Activated CD8-positive, alpha-beta T cell treated with anti-CD3 and anti-CD28 coated beads for 36 hours (primary cell): Measurements from ENCODE around the gene TPP1. TPM values are rescaled to one million over a fixed set of nuclear protein-coding genes. Genes with fewer than 3 reads are reported as not detected.

Experiments
- ATAC-seq: fragments of 200-7000 bp; cut with Tn5 transposase; one replicate; pipeline ENCODE4 v1.10.0; 2021; ENCODE audit warnings: mild to moderate bottlenecking, moderate library complexity
- CTCF ChIA-PET: fragments of 350-600 bp; sonication (Branson Sonifier 250); formaldehyde crosslinking; loops from one replicate; lab custom pipeline; 2021; ENCODE audit warnings: antibody characterized with exemption; lab: Charles Lee
- POLR2A ChIA-PET: fragments of 350-600 bp; sonication (Branson Sonifier 250); formaldehyde crosslinking; loops from one replicate; lab custom pipeline; 2021; ENCODE audit warnings: antibody characterized with exemption; lab: Charles Lee
- DNase-seq: peaks from one replicate; pipeline ENCODE4 v3.0.0-alpha.2; 2020
- H3K27ac Mint-ChIP-seq: one replicate; pipeline ENCODE4 v1.8.0; 2021; ENCODE audit warnings: mild to moderate bottlenecking, mixed read lengths
- H3K27me3 Mint-ChIP-seq: one replicate; pipeline ENCODE4 v1.8.0; 2021; ENCODE audit warnings: mixed read lengths
- H3K36me3 Mint-ChIP-seq: one replicate; pipeline ENCODE4 v1.8.0; 2021; ENCODE audit warnings: low read depth, mixed read lengths
- H3K4me1 Mint-ChIP-seq: one replicate; pipeline ENCODE4 v1.8.0; 2021; ENCODE audit warnings: low read depth, mixed read lengths
- H3K4me3 Mint-ChIP-seq: one replicate; pipeline ENCODE4 v1.8.0; 2021; ENCODE audit warnings: mild to moderate bottlenecking, moderate library complexity, mixed read lengths
- H3K9me3 Mint-ChIP-seq: one replicate; pipeline ENCODE4 v1.8.0; 2021; ENCODE audit warnings: mixed read lengths
- intact Hi-C: fragments of 100-400 bp; cut with micrococcal nuclease; formaldehyde crosslinking; loops from one replicate; pipeline ENCODE4 v1.10.0; 2022
- total RNA-seq, 2 experiments: library from RNA; stranded (reverse); gene quantifications; one replicate each; pipeline ENCODE4 v1.2.3, GENCODE V29; 2021
- TF ChIP-seq, protein P1 (sequence below): fragments of 200-600 bp; IDR thresholded peaks from one replicate; pipeline ENCODE4 v1.8.0; 2022; ENCODE audit warnings: antibody characterized with exemption, mild to moderate bottlenecking

TPP1 gene
- total RNA-seq, 2 experiments from 2014 or later, result 28.1 to 31.4 TPM

DNA sequence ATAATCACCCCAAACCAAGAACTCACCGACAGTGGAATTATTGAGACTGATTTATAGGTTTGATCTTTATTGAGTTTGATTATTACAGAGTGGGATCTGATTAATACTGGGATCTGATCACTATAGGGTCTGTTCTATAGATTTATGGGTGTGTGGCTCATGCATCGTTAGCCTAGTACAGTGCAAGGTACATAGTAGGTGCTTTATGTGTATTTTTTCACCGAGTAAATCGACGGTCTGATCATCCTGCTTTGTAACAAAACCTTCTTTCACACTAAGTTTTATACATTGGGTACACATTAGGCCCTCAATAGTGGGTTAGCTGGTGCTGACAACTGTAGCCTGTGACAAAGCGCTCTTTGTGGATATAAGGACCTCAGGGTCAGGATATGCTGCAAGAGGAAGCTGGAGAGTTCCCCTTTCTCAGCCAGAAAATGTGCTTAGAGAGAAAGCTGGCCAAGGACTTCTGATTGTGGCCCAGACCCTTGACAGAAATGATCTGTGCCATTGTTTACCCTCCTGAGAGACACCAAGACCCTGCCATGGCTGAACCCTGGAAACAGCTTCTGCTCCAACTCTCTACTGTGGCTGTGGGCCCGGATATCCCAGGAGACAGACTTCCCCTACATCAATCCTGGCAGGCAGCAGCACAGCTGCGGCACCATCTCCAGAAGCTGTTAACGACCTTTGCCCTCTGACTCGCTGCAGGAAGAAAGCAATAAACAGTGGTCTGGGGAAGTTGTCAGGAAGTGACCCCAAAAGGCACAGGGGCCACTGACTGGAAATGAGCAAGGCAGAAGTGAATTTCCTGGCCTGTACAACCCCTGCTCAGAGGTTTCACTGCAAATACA is 16.1 kb upstream of the TPP1 start:
- POLR2A ChIA-PET, result interaction anchor here (0.9 to 1.6 kb wide), 3 partner anchors 16 to 40 kb away, joined by 3 to 4 read pairs (median 3); partner anchors contain the start of gene TPP1
- Mint-ChIP-seq H3K27ac (no peak overlapping the region), H3K4me3 (no peak overlapping the region), H3K4me1 (peaks cover 5% of the 10 kb centered on the region), H3K9me3 (no peaks in the 10 kb centered on the region), H3K36me3 (peaks cover 3% of the 10 kb centered on the region), H3K27me3 (no peaks in the 10 kb centered on the region)
- CTCF ChIA-PET, result interaction anchor here (1.2 kb wide), 1 partner anchor 16 kb away, joined by 3 read pairs; the partner anchor contains the start of gene TPP1
- TF ChIP-seq, protein P1, sequence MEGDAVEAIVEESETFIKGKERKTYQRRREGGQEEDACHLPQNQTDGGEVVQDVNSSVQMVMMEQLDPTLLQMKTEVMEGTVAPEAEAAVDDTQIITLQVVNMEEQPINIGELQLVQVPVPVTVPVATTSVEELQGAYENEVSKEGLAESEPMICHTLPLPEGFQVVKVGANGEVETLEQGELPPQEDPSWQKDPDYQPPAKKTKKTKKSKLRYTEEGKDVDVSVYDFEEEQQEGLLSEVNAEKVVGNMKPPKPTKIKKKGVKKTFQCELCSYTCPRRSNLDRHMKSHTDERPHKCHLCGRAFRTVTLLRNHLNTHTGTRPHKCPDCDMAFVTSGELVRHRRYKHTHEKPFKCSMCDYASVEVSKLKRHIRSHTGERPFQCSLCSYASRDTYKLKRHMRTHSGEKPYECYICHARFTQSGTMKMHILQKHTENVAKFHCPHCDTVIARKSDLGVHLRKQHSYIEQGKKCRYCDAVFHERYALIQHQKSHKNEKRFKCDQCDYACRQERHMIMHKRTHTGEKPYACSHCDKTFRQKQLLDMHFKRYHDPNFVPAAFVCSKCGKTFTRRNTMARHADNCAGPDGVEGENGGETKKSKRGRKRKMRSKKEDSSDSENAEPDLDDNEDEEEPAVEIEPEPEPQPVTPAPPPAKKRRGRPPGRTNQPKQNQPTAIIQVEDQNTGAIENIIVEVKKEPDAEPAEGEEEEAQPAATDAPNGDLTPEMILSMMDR, result no peak
- intact Hi-C loops, result no loop called here
- DNase-seq (no peak), ATAC-seq (no peak)

DNA sequence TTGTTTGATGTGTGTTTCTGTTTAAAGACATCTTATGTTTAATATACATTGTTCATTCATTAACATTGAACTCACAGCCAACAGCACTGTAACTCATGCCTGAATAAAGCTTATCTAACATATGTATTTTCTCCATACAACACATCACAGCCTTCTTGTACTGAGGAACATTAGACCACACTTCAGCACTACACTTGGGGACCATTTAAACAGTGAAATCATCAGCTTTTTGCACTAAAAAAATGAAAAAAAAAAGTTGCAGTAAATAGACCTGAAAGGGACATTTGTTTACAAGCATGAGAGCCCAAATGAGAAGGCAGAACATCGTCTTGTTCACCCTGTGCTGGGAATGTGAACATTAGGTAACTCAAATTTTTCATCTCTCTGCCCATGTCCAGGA is 15.3 kb upstream of the TPP1 start:
- TF ChIP-seq, protein P1, result no peak
- DNase-seq (no peak), ATAC-seq (no peak)
- Mint-ChIP-seq H3K9me3 (no peaks in the 10 kb centered on the region), H3K4me3 (no peak overlapping the region), H3K27ac (peak overlapping the region; percentile 40), H3K27me3 (no peaks in the 10 kb centered on the region), H3K36me3 (peaks cover 3% of the 10 kb centered on the region), H3K4me1 (peaks cover 5% of the 10 kb centered on the region)
- intact Hi-C loops, result no loop called here
- ChIA-PET CTCF (interaction anchor here (0.8 to 0.9 kb wide), 2 partner anchors 13 to 49 kb away, joined by 3 read pairs; partner anchors contain the start of gene MRPL17), POLR2A (interaction anchor here (1.6 kb wide), 1 partner anchor 40 kb away, joined by 3 read pairs; no protein-coding TSS in a partner anchor)

DNA sequence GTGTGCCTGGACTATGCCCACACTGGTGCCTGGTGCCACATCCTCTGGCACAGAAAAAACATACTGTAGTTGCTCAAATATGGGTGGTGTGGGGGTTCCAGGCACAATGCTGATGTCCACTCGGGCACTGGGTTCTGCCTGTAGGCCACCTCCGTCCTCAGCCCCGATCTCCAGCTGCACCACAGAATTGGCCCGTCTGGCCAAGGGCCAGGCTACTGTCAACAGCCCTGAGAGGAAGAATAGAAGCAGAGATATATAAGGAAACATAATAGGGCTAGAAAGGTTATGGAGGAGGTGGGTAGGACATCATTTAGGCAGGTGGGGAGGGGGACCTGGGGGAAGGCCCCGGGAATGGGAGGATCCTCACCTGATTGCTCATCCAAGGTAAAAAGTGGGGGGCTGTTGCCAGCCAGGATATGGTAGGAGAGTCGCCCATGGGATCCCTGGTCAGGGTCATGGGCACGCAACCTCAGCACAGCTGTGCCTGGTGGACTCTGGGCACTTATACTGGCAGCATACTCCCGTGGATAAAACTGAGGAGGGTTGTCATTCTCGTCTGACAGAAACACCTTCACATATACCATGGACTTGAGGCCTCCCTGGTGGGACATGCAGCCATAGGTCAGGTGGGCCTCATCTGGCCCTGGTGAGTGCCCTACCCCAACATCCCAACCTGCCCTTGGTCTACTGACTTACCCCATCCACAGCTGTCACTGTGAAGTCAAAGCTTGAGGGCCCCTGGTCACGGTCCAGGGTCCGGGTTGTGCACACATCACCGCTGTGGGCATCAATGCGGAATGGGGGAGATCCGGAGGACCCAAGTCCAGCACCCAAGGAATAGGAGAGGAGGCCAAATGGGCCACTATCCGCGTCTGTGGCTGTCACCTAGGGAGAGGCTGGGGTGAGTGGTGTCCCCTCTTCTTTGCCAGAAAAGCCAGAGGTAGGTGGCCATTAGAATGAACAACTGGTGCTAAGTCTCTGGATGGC is 14.5 kb upstream of the TPP1 start:
- ChIA-PET CTCF (interaction anchor here (0.6 to 0.9 kb wide), 3 partner anchors 9 to 49 kb away, joined by 3 read pairs; partner anchors contain the start of gene MRPL17), POLR2A (interaction anchor here (1.6 kb wide), 1 partner anchor 39 kb away, joined by 3 read pairs; no protein-coding TSS in a partner anchor)
- no peak overlapping the region for H3K4me3 Mint-ChIP-seq
- no peak overlapping the region for H3K27ac Mint-ChIP-seq
- no peaks in the 10 kb centered on the region for H3K27me3 Mint-ChIP-seq
- H3K9me3 Mint-ChIP-seq, result no peaks in the 10 kb centered on the region
- intact Hi-C loops, result no loop called here
- peaks cover 3% of the 10 kb centered on the region for H3K36me3 Mint-ChIP-seq
- ATAC-seq, result no peak
- peaks cover 5% of the 10 kb centered on the region for H3K4me1 Mint-ChIP-seq
- TF ChIP-seq, protein P1, result no peak
- DNase-seq, result no peak

- DNase-seq (peak; percentile 51), ATAC-seq (peak; percentile 68)
- TF ChIP-seq, protein P1, result no peak
- H3K9me3 Mint-ChIP-seq, result no peaks in the 10 kb centered on the region
- ChIA-PET POLR2A (interaction anchor here (0.5 to 1.4 kb wide), 7 partner anchors 14 to 207 kb away, joined by 3 to 5 read pairs (median 3); partner anchors contain the start of genes TAF10 and TPP1), CTCF (interaction anchor here (0.6 to 1.5 kb wide), 5 partner anchors 10 to 50 kb away, joined by 3 to 5 read pairs (median 3); partner anchors contain the start of gene MRPL17)
- no peak overlapping the region for H3K27ac Mint-ChIP-seq
- H3K36me3 Mint-ChIP-seq, result peaks cover 3% of the 10 kb centered on the region
- peaks cover 14% of the 10 kb centered on the region for H3K4me1 Mint-ChIP-seq
- H3K4me3 Mint-ChIP-seq, result no peak overlapping the region
- intact Hi-C loops, result no loop called here
- no peaks in the 10 kb centered on the region for H3K27me3 Mint-ChIP-seq
These were observed 13.2 kb upstream of the TPP1 start for GRCh38 chr11:6632116-6633073.
